HCT116 (cell line): Measurements from ENCODE around the gene EHF.

ENCODE experiments used
- EZH2 ChIP-seq: fragments of 200-600 bp; sonication (generic); IDR thresholded peaks from 2 replicates; pipeline ENCODE4 v1.6.1; 2017; ENCODE audit warnings: antibody characterized with exemption, mixed run types
- EZH2phosphoT487 ChIP-seq: fragments of 200-600 bp; IDR thresholded peaks from 2 replicates; pipeline ENCODE4 v1.6.1; 2018; ENCODE audit warnings: antibody characterized with exemption, borderline replicate concordance
- JUND ChIP-seq: IDR thresholded peaks from 2 replicates; pipeline ENCODE4 v1.6.1; 2012
- POLR2A ChIP-seq: IDR thresholded peaks from 2 replicates; pipeline ENCODE4 v1.7.0; 2011; ENCODE audit warnings: borderline replicate concordance; ENCODE audit not compliant: insufficient read depth, insufficient read length; ENCODE audit errors: extremely low read depth
- POLR2AphosphoS5 ChIP-seq: IDR thresholded peaks from 2 replicates; pipeline ENCODE4 v1.6.1; 2011; ENCODE audit warnings: mild to moderate bottlenecking, low read depth, low read length, moderate library complexity
- SRF ChIP-seq: IDR thresholded peaks from 2 replicates; pipeline ENCODE4 v1.6.1; 2012; ENCODE audit warnings: low read depth
- YY1 ChIP-seq: IDR thresholded peaks from 2 replicates; pipeline ENCODE4 v1.6.1; 2011; ENCODE audit warnings: low read length, low read depth, moderate library complexity, mild to moderate bottlenecking; ENCODE audit not compliant: insufficient replicate concordance; ENCODE audit errors: extremely low read depth
- ZNF274 ChIP-seq: fragments of 200-500 bp; sonication (Bioruptor generic); IDR thresholded peaks from 2 replicates; pipeline ENCODE4 v1.6.1; 2014; ENCODE audit warnings: mild to moderate bottlenecking, low read depth, low read length, inconsistent platforms
- TF ChIP-seq, protein P1 (sequence below), 3 experiments: fragments of 200-600 bp in 1 of 3; sonication (generic) in 1 of 3; IDR thresholded peaks in 2 of 3; conservative IDR thresholded peaks in 1 of 3; 2 replicates each; pipeline ENCODE4 v1.5.1; 2012 to 2017; ENCODE audit warnings: low read depth in 2 of 3, low read length in 2 of 3, antibody characterized with exemption in 1 of 3, borderline replicate concordance in 1 of 3, control low read depth in 1 of 3, mild to moderate bottlenecking in 1 of 3, mixed read lengths in 1 of 3, mixed run types in 1 of 3, moderate library complexity in 1 of 3; ENCODE audit not compliant: insufficient read depth in 1 of 3
- TF ChIP-seq, protein P2 (sequence below): IDR thresholded peaks from 2 replicates; pipeline ENCODE4 v1.6.1; 2012

DNA sequence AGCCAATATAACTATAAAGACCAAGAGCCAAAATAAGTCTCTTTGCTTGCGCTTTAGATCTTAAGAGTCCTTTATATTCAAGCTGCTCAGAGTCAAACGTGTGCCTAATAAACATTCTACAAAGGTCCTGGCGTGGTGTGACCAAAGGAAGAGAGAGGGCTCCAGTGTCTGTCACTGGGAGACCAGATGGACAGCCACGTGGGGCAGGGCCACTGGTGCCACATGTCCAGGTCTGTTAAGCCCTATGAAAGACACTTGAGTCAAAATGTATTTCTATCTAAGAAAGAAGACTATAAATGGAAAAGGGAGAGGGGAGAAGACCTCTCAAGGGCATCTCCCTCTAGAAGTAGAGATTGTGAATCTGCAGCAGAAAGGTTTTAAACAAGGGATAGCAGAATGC, 32.2 kb upstream of the EHF start:
- TF ChIP-seq, protein P1, sequence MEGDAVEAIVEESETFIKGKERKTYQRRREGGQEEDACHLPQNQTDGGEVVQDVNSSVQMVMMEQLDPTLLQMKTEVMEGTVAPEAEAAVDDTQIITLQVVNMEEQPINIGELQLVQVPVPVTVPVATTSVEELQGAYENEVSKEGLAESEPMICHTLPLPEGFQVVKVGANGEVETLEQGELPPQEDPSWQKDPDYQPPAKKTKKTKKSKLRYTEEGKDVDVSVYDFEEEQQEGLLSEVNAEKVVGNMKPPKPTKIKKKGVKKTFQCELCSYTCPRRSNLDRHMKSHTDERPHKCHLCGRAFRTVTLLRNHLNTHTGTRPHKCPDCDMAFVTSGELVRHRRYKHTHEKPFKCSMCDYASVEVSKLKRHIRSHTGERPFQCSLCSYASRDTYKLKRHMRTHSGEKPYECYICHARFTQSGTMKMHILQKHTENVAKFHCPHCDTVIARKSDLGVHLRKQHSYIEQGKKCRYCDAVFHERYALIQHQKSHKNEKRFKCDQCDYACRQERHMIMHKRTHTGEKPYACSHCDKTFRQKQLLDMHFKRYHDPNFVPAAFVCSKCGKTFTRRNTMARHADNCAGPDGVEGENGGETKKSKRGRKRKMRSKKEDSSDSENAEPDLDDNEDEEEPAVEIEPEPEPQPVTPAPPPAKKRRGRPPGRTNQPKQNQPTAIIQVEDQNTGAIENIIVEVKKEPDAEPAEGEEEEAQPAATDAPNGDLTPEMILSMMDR (IDR thresholded peaks at IDR 0.05 in 2 of 3, conservative IDR thresholded peaks at IDR 0.05 in 1 of 3; ENCODE audit: borderline replicate concordance in 1 of 3, insufficient read depth in 1 of 3, low read depth in 2 of 3, low read length in 2 of 3): no peak
- no peak for TF ChIP-seq JUND
- TF ChIP-seq POLR2A: no peak
- no peak for TF ChIP-seq POLR2AphosphoS5
- no peak for TF ChIP-seq EZH2
- no peak for TF ChIP-seq EZH2phosphoT487
- TF ChIP-seq, protein P2, sequence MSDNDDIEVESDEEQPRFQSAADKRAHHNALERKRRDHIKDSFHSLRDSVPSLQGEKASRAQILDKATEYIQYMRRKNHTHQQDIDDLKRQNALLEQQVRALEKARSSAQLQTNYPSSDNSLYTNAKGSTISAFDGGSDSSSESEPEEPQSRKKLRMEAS: no peak
- TF ChIP-seq YY1: no peak
- TF ChIP-seq ZNF274: no peak
- TF ChIP-seq SRF: no peak
